K562 (cell line): ENCODE measurements around the gene PLAC9. TPM values are rescaled to one million over a fixed set of nuclear protein-coding genes. Genes with fewer than 3 reads are reported as not detected.

Source experiments
- ATAC-seq: fragments of 200-7000 bp; cut with Tn5 transposase; 3 replicates; pipeline ENCODE4 v1.9.1; 2020; ENCODE audit warnings: moderate library complexity
- BruUV-seq: library from RNA; stranded (reverse); fragments of 400-500 nt; replicated peaks from 2 replicates; lab custom pipeline; 2021; lab: Mats Ljungman, UMichigan
- CTCF ChIA-PET: fragments of 300-600 bp; formaldehyde crosslinking; extraction: SDS; loops from one replicate; lab custom pipeline; 2021; ENCODE audit warnings: low intra/inter-chr PET ratio; lab: Yijun Ruan, JAX
- POLR2A ChIA-PET: fragments of 300-600, 350-650 bp; sonication (Branson Sonifier 250); formaldehyde crosslinking; extraction: SDS; loops from one replicate; lab custom pipeline; 2021; ENCODE audit warnings: antibody characterized with exemption, inconsistent platforms; lab: Yijun Ruan, JAX
- DNase-seq, 4 experiments: peaks; one replicate each; pipeline versions ENCODE4 v3.0.0 to v3.0.0-alpha.2; 2011 to 2018; ENCODE audit warnings: low spot score in 3 of 4, mixed read lengths in 3 of 4; ENCODE audit errors: extremely low read depth in 1 of 4
- FAIRE-seq: peaks from 2 replicates; lab custom pipeline; 2011; peaks lifted over from hg19 to GRCh38; lab: Jason Lieb, UNC
- H2AFZ ChIP-seq: 2 replicates; pipeline ENCODE4 v1.6.0; 2011; ENCODE audit warnings: low read depth, low read length, control low read depth, inconsistent platforms
- H3K27ac ChIP-seq: fragments of 200-600 bp; 3 replicates; pipeline ENCODE4 v1.8.0; 2011; ENCODE audit warnings: low read depth, mild to moderate bottlenecking, control low read depth, inconsistent platforms, low read length, moderate library complexity, mixed read lengths; ENCODE audit errors: extremely low read depth
- H3K27me3 ChIP-seq, 2 experiments: fragments of 300-600 bp in 1 of 2; 2 replicates in 1 of 2; 3 replicates in 1 of 2; pipeline versions ENCODE4 v1.6.0 to v1.8.0; 2011; ENCODE audit warnings: inconsistent platforms in 2 of 2, low read length in 2 of 2, mild to moderate bottlenecking in 1 of 2, mixed read lengths in 1 of 2, moderate library complexity in 1 of 2; ENCODE audit not compliant: control insufficient read depth in 2 of 2, insufficient read depth in 2 of 2
- H3K36me3 ChIP-seq: fragments of 300-600 bp; 3 replicates; pipeline ENCODE4 v1.8.0; 2011; ENCODE audit warnings: mild to moderate bottlenecking, low read length, inconsistent platforms; ENCODE audit not compliant: control insufficient read depth, insufficient read depth
- H3K4me1 ChIP-seq, 2 experiments: fragments of 200-600 bp in 1 of 2; replicated peaks in 1 of 2; 2 replicates in 1 of 2; 3 replicates in 1 of 2; pipeline versions ENCODE4 v1.5.1 to v1.8.0; 2011; ENCODE audit warnings: inconsistent platforms in 2 of 2, low read length in 2 of 2, mild to moderate bottlenecking in 1 of 2, mixed read lengths in 1 of 2, moderate library complexity in 1 of 2; ENCODE audit not compliant: control insufficient read depth in 2 of 2, insufficient read depth in 2 of 2
- H3K4me2 ChIP-seq: 2 replicates; pipeline ENCODE4 v1.6.1; 2011; ENCODE audit warnings: low read length, control low read depth, inconsistent platforms, mixed read lengths; ENCODE audit not compliant: insufficient read depth
- H3K4me3 ChIP-seq: fragments of 200-600 bp; sonication (generic), shearing (Covaris generic); 2 replicates; pipeline ENCODE4 v1.5.1; 2016; ENCODE audit warnings: control low read depth, inconsistent platforms
- H3K79me2 ChIP-seq: fragments of 200-600 bp; 3 replicates; pipeline ENCODE4 v1.8.0; 2011; ENCODE audit warnings: low read length, inconsistent platforms; ENCODE audit not compliant: control insufficient read depth, insufficient read depth
- H3K9ac ChIP-seq, 2 experiments: 2 replicates each; pipeline versions ENCODE4 v1.6.0 to v1.6.1; 2011; ENCODE audit warnings: low read depth in 2 of 2, low read length in 2 of 2, control low read depth in 1 of 2, inconsistent platforms in 1 of 2, mild to moderate bottlenecking in 1 of 2, mixed read lengths in 1 of 2; ENCODE audit not compliant: insufficient read depth in 1 of 2
- H3K9me1 ChIP-seq: one replicate; pipeline ENCODE4 v1.6.0; 2011; ENCODE audit warnings: inconsistent platforms, mild to moderate bottlenecking, low read length, moderate library complexity; ENCODE audit not compliant: control insufficient read depth, insufficient read depth
- H3K9me3 ChIP-seq: replicated peaks from 2 replicates; pipeline ENCODE4 v1.5.1; 2011; ENCODE audit warnings: low read depth, low read length, inconsistent platforms; ENCODE audit not compliant: control insufficient read depth, insufficient read depth
- H4K20me1 ChIP-seq: replicated peaks from 2 replicates; pipeline ENCODE4 v1.6.1; 2011; ENCODE audit warnings: low read length, inconsistent platforms, mixed read lengths; ENCODE audit not compliant: control insufficient read depth, insufficient read depth
- CBX3 ChIP-seq, 2 experiments: IDR thresholded peaks; 1 replicate in 1 of 2; 2 replicates in 1 of 2; pipeline ENCODE4 v1.6.1; 2012; ENCODE audit warnings: inconsistent platforms in 2 of 2, low read length in 2 of 2, borderline replicate concordance in 1 of 2, control low read depth in 1 of 2
- CBX5 ChIP-seq: IDR thresholded peaks from 2 replicates; pipeline ENCODE4 v1.6.1; 2014; ENCODE audit warnings: low read depth, borderline replicate concordance
- PBX2 ChIP-seq, 2 experiments: IDR thresholded peaks in 1 of 2; conservative IDR thresholded peaks in 1 of 2; 2 replicates each; pipeline ENCODE4 v1.6.1; 2016; ENCODE audit warnings: low read depth in 2 of 2, mild to moderate bottlenecking in 1 of 2, missing compliant biosample characterization in 1 of 2, missing genetic modification characterization in 1 of 2, moderate library complexity in 1 of 2
- PHB2 ChIP-seq: fragments of 450-650 bp; IDR thresholded peaks from 2 replicates; pipeline ENCODE4 v1.6.1; 2017; ENCODE audit warnings: low read depth
- TCF3 ChIP-seq: sonication (generic); formaldehyde crosslinking; IDR thresholded peaks from 2 replicates; pipeline ENCODE4 v1.4.0; 2020; ENCODE audit warnings: mild to moderate bottlenecking, missing genetic modification reagents
- TOE1 ChIP-seq, 2 experiments: fragments of 450-650 bp in 1 of 2; sonication (generic) in 1 of 2; formaldehyde crosslinking in 1 of 2; IDR thresholded peaks; 2 replicates each; pipeline versions ENCODE4 v1.7.1 to v1.8.0; 2016 to 2022; ENCODE audit warnings: borderline replicate concordance in 2 of 2, mild to moderate bottlenecking in 2 of 2, antibody characterized with exemption in 1 of 2, inconsistent platforms in 1 of 2, low read depth in 1 of 2, missing genetic modification reagents in 1 of 2, moderate library complexity in 1 of 2
- TRIM28 ChIP-seq: fragments of 450-650 bp; IDR thresholded peaks from 2 replicates; pipeline ENCODE4 v1.6.1; 2017
- WGBS: fragments of 100-300 bp; shearing (Covaris generic); methylation state at CpG from one replicate; pipeline ENCODE4 v1.1.6; 2016; ENCODE audit warnings: low coverage, mixed read lengths; ENCODE audit not compliant: insufficient coverage; ENCODE audit errors: missing lambda C conversion rate; 5-methylcytosine and 5-hydroxymethylcytosine counted together
- in situ Hi-C: fragments of 300-500 bp; cut with MboI; formaldehyde crosslinking; loops from 4 replicates; pipeline ENCODE4 v1.15.0; 2018; ENCODE audit warnings: inconsistent platforms, mixed read lengths
- intact Hi-C: fragments of 100-400 bp; cut with micrococcal nuclease; formaldehyde crosslinking; loops from 2 replicates; pipeline ENCODE4 v1.14.2; 2022
- polyA plus RNA-seq, 8 experiments: library from polyadenylated mRNA; depleted of rRNA in 4 of 8; stranded (reverse) in 5 of 8; unstranded in 3 of 8; fragments of >200 nt; fragmentation: Nextera tagmentation in 2 of 8; fragmentation: Illumina TruSeq in 1 of 8; extraction: Ambion mirVana in 2 of 8; extraction: Trizol in 1 of 8; gene quantifications; 2 replicates each; pipeline versions ENCODE4 v1.2.1 to v1.2.3, GENCODE V29; 2011 to 2014; ENCODE audit warnings: inconsistent platforms in 1 of 8, missing spikeins in 1 of 8
- total RNA-seq, 7 experiments: library from RNA; depleted of rRNA in 6 of 7; stranded (reverse); fragments of >200 nt in 6 of 7; fragmentation: Illumina TruSeq in 2 of 7; extraction: Trizol in 2 of 7; gene quantifications; 2 replicates each; pipeline versions ENCODE4 v1.2.1 to v1.2.3, GENCODE V29; 2011 to 2021; ENCODE audit warnings: low replicate concordance in 1 of 7

The PLAC9 gene
- total and polyA plus RNA-seq, 9 of the 15 experiments (the other 6 are each of a cell fraction or from before 2014, with no cell fraction given): not detected

GRCh38 chr10:80108576-80109239 is 23.8 kb upstream of the PLAC9 start:
- intact Hi-C loops: no loop called here
- H3K36me3 ChIP-seq: no peaks in the 10 kb centered on the region
- peaks cover 2% of the 10 kb centered on the region for H3K9me3 ChIP-seq
- WGBS: 2% methylated on average over 8 of the region's 8 CpGs
- BruUV-seq: no TSS peak
- peaks cover 12 to 17% of the 10 kb centered on the region in 2 experiments; a peak in 4 of 5 replicates for H3K27me3 ChIP-seq
- no peaks in the 10 kb centered on the region for H4K20me1 ChIP-seq
- DNase-seq: no peak
- in situ Hi-C loops: no loop called here
- H3K4me3 ChIP-seq: no peak overlapping the region
- CTCF ChIA-PET: no interaction called here
- H2AFZ ChIP-seq: no peak overlapping the region
- TF ChIP-seq CBX3 (IDR thresholded peaks at IDR 0.05; ENCODE audit: borderline replicate concordance in 1 of 2, low read length in 2 of 2) (peak in 1 of 2 experiments; percentile 45; a peak in 1 of 3 replicates), PHB2 (no peak), CBX5 (peak; percentile 73; the same call in 1 of the 2 replicates), PBX2 (CRISPR knock-in tag; IDR thresholded peaks at IDR 0.05; ENCODE audit: low read depth) (no peak), PBX2 (tag; conservative IDR thresholded peaks at IDR 0.05; ENCODE audit: low read depth) (no peak), TRIM28 (peak; percentile 86), TCF3 (CRISPR knock-in tag) (no peak), TOE1 (IDR thresholded peaks at IDR 0.05; ENCODE audit: borderline replicate concordance) (no peak), TOE1 (CRISPR knock-in tag; IDR thresholded peaks at IDR 0.05; ENCODE audit: borderline replicate concordance, low read depth) (no peak)
- no peak overlapping the region for H3K9ac ChIP-seq
- no peaks in the 10 kb centered on the region for H3K79me2 ChIP-seq
- no peaks in the 10 kb centered on the region for H3K9me1 ChIP-seq
- H3K27ac ChIP-seq: no peak overlapping the region
- POLR2A ChIA-PET: interaction anchor here (0.9 kb wide), 1 partner anchor 7 kb away, joined by 4 read pairs; no protein-coding TSS in a partner anchor
- no peak for ATAC-seq
- H3K4me2 ChIP-seq: no peak overlapping the region
- no peaks in the 10 kb centered on the region for H3K4me1 ChIP-seq
- FAIRE-seq: no peak
